H1 (cell line): Measurements from ENCODE around the gene ZNF761. TPM values are rescaled to one million over a fixed set of nuclear protein-coding genes. Genes with fewer than 3 reads are reported as not detected.

Source experiments
- CTCF ChIA-PET: fragments of 300-600 bp; sonication (Branson Sonifier 250); formaldehyde crosslinking; loops from one replicate; lab custom pipeline; 2021; ENCODE audit not compliant: partially characterized antibody; lab: Charles Lee
- POLR2A ChIA-PET: fragments of 300-600 bp; sonication (Branson Sonifier 250); formaldehyde crosslinking; loops from one replicate; lab custom pipeline; 2021; ENCODE audit warnings: inconsistent platforms; ENCODE audit not compliant: partially characterized antibody; lab: Charles Lee
- DNase-seq, 2 experiments: peaks; one replicate each; pipeline versions ENCODE4 v3.0.0 to v3.0.0-alpha.2; 2010 to 2022; ENCODE audit warnings: low spot score in 2 of 2, low read depth in 1 of 2, mixed read lengths in 1 of 2
- FAIRE-seq: peaks from 2 replicates; lab custom pipeline; 2011; peaks lifted over from hg19 to GRCh38; lab: Jason Lieb, UNC
- H2AFZ ChIP-seq: 2 replicates; pipeline ENCODE4 v1.8.1; 2012; ENCODE audit warnings: low read length, inconsistent platforms
- H2AK5ac ChIP-seq: 2 replicates; pipeline ENCODE4 v1.6.1; 2013; ENCODE audit warnings: low read depth, low read length
- H2BK120ac ChIP-seq: replicated peaks from 2 replicates; pipeline ENCODE3; 2013; ENCODE audit warnings: low read depth, low read length, inconsistent platforms
- H2BK12ac ChIP-seq: 2 replicates; pipeline ENCODE4 v1.6.1; 2013; ENCODE audit warnings: low read depth, low read length
- H2BK15ac ChIP-seq: 2 replicates; pipeline ENCODE4 v1.6.1; 2013; ENCODE audit warnings: low read length
- H2BK20ac ChIP-seq: 2 replicates; pipeline ENCODE4 v1.6.1; 2013; ENCODE audit warnings: low read length
- H2BK5ac ChIP-seq: 2 replicates; pipeline ENCODE4 v1.6.1; 2013; ENCODE audit warnings: low read depth, low read length
- H3K14ac ChIP-seq: 2 replicates; pipeline ENCODE4 v1.6.1; 2013; ENCODE audit warnings: inconsistent platforms; ENCODE audit not compliant: insufficient read length
- H3K18ac ChIP-seq: 2 replicates; pipeline ENCODE4 v1.6.1; 2013; ENCODE audit warnings: low read length; ENCODE audit errors: extremely low read depth
- H3K23ac ChIP-seq: 2 replicates; pipeline ENCODE4 v1.6.1; 2013; ENCODE audit warnings: inconsistent platforms; ENCODE audit not compliant: insufficient read length
- H3K23me2 ChIP-seq: 2 replicates; pipeline ENCODE4 v1.6.1; 2013; ENCODE audit warnings: low read depth, low read length
- H3K27ac ChIP-seq: 2 replicates; pipeline ENCODE4 v1.6.1; 2011; ENCODE audit warnings: low read depth, low read length, inconsistent platforms
- H3K27me3 ChIP-seq, 4 experiments: replicated peaks in 1 of 4; 1 replicate in 1 of 4; 2 replicates in 3 of 4; pipeline versions ENCODE4 v1.6.1 to v1.8.1; 2011 to 2013; ENCODE audit warnings: low read length in 3 of 4, mild to moderate bottlenecking in 3 of 4, inconsistent platforms in 2 of 4, mixed read lengths in 2 of 4, moderate library complexity in 1 of 4; ENCODE audit not compliant: control insufficient read depth in 3 of 4, insufficient read depth in 3 of 4; ENCODE audit errors: extremely low read depth in 1 of 4
- H3K36me3 ChIP-seq, 4 experiments: 2 replicates each; pipeline versions ENCODE4 v1.6.1 to v1.8.1; 2011 to 2013; ENCODE audit warnings: mild to moderate bottlenecking in 4 of 4, low read length in 3 of 4, moderate library complexity in 2 of 4, control low read depth in 1 of 4, inconsistent platforms in 1 of 4; ENCODE audit not compliant: insufficient read depth in 4 of 4, control insufficient read depth in 2 of 4
- H3K4ac ChIP-seq: replicated peaks from 2 replicates; pipeline ENCODE3; 2013; ENCODE audit warnings: low read length, low read depth, mixed read lengths, inconsistent platforms; ENCODE audit not compliant: insufficient read length
- H3K4me1 ChIP-seq, 4 experiments: replicated peaks in 1 of 4; 1 replicate in 1 of 4; 2 replicates in 3 of 4; pipeline versions ENCODE4 v1.6.1 to v1.8.1; 2011 to 2013; ENCODE audit warnings: low read length in 3 of 4, inconsistent platforms in 2 of 4, mixed read lengths in 1 of 4; ENCODE audit not compliant: insufficient read depth in 4 of 4, control insufficient read depth in 3 of 4
- H3K4me2 ChIP-seq, 2 experiments: 2 replicates each; pipeline versions ENCODE4 v1.6.1 to v1.8.1; 2011 to 2013; ENCODE audit warnings: low read depth in 2 of 2, low read length in 2 of 2, control low read depth in 1 of 2, inconsistent platforms in 1 of 2, mild to moderate bottlenecking in 1 of 2; ENCODE audit not compliant: insufficient read depth in 1 of 2
- H3K4me3 ChIP-seq, 4 experiments: fragments of 200-600, 300-600 bp in 1 of 4; sonication (generic), shearing (Covaris generic), sonication (Bioruptor Twin) in 1 of 4; 2 replicates each; pipeline versions ENCODE4 v1.5.1 to v1.8.1; 2011 to 2016; ENCODE audit warnings: low read length in 4 of 4, low read depth in 3 of 4, control low read depth in 2 of 4, inconsistent platforms in 2 of 4, mild to moderate bottlenecking in 2 of 4, mixed read lengths in 1 of 4, moderate library complexity in 1 of 4; ENCODE audit not compliant: insufficient read depth in 2 of 4; ENCODE audit errors: extremely low read depth in 1 of 4
- H3K56ac ChIP-seq: replicated peaks from 2 replicates; pipeline ENCODE3; 2013; ENCODE audit warnings: low read depth, mild to moderate bottlenecking, mixed read lengths, low read length, inconsistent platforms; ENCODE audit not compliant: insufficient read length
- H3K79me1 ChIP-seq: 2 replicates; pipeline ENCODE4 v1.6.1; 2013; ENCODE audit warnings: low read depth, low read length, control low read depth
- H3K79me2 ChIP-seq, 2 experiments: 2 replicates each; pipeline versions ENCODE4 v1.6.1 to v1.8.1; 2012 to 2013; ENCODE audit warnings: low read length in 2 of 2, mild to moderate bottlenecking in 2 of 2, inconsistent platforms in 1 of 2; ENCODE audit not compliant: insufficient read depth in 2 of 2, control insufficient read depth in 1 of 2
- H3K9ac ChIP-seq, 4 experiments: replicated peaks in 1 of 4; 1 replicate in 1 of 4; 2 replicates in 3 of 4; pipeline versions ENCODE4 v1.6.1 to v1.8.1; 2011 to 2013; ENCODE audit warnings: low read depth in 3 of 4, low read length in 3 of 4, control low read depth in 2 of 4, mild to moderate bottlenecking in 2 of 4, moderate library complexity in 2 of 4, inconsistent platforms in 1 of 4; ENCODE audit errors: extremely low read depth in 1 of 4
- H3K9me3 ChIP-seq, 2 experiments: 2 replicates each; pipeline versions ENCODE4 v1.6.1 to v1.8.1; 2012 to 2013; ENCODE audit warnings: mild to moderate bottlenecking in 2 of 2, moderate library complexity in 2 of 2, control low read depth in 1 of 2, inconsistent platforms in 1 of 2, low read depth in 1 of 2, low read length in 1 of 2, mixed read lengths in 1 of 2; ENCODE audit not compliant: insufficient read depth in 2 of 2
- H4K20me1 ChIP-seq, 2 experiments: replicated peaks in 1 of 2; 2 replicates each; pipeline versions ENCODE3 to v1.8.1; 2011 to 2013; ENCODE audit warnings: inconsistent platforms in 2 of 2, low read length in 2 of 2, mild to moderate bottlenecking in 1 of 2; ENCODE audit not compliant: insufficient read depth in 2 of 2, control insufficient read depth in 1 of 2
- H4K5ac ChIP-seq: 2 replicates; pipeline ENCODE4 v1.6.1; 2013; ENCODE audit warnings: low read length, low read depth, mixed read lengths, inconsistent platforms; ENCODE audit not compliant: insufficient read length
- H4K8ac ChIP-seq: 2 replicates; pipeline ENCODE4 v1.8.0; 2013; ENCODE audit warnings: mild to moderate bottlenecking, moderate library complexity, low read length, inconsistent platforms; ENCODE audit not compliant: insufficient read depth; ENCODE audit errors: extremely low read depth
- H4K91ac ChIP-seq: replicated peaks from 2 replicates; pipeline ENCODE3; 2013; ENCODE audit warnings: low read length, mixed read lengths, inconsistent platforms; ENCODE audit not compliant: insufficient read length
- CTCF ChIP-seq, 3 experiments: IDR thresholded peaks; 1 replicate in 2 of 3; 2 replicates in 1 of 3; pipeline versions ENCODE4 v1.5.1 to v1.6.1; 2011; ENCODE audit warnings: low read length in 3 of 3, mild to moderate bottlenecking in 3 of 3, inconsistent platforms in 2 of 3, low read depth in 1 of 3, moderate library complexity in 1 of 3; ENCODE audit not compliant: insufficient read depth in 1 of 3; ENCODE audit errors: control extremely low read depth in 1 of 3
- HDAC2 ChIP-seq, 2 experiments: fragments of 300-600 bp in 1 of 2; sonication (generic) in 1 of 2; IDR thresholded peaks; 2 replicates each; pipeline ENCODE4 v1.6.1; 2011 to 2012; ENCODE audit warnings: low read depth in 2 of 2, low read length in 2 of 2, mild to moderate bottlenecking in 2 of 2, moderate library complexity in 2 of 2, borderline replicate concordance in 1 of 2, inconsistent platforms in 1 of 2
- RAD21 ChIP-seq, 2 experiments: IDR thresholded peaks in 1 of 2; conservative IDR thresholded peaks in 1 of 2; 2 replicates each; pipeline ENCODE4 v1.6.1; 2011; ENCODE audit warnings: low read depth in 2 of 2, low read length in 2 of 2, improper control_type of control experiment in 1 of 2, inconsistent platforms in 1 of 2, mild to moderate bottlenecking in 1 of 2, moderate library complexity in 1 of 2
- SIN3A ChIP-seq, 2 experiments: IDR thresholded peaks in 1 of 2; conservative IDR thresholded peaks in 1 of 2; 2 replicates each; pipeline ENCODE4 v1.6.1; 2011 to 2012; ENCODE audit warnings: low read length in 2 of 2, improper control_type of control experiment in 1 of 2, low read depth in 1 of 2, mild to moderate bottlenecking in 1 of 2
- WGBS, 2 experiments: shearing (Covaris generic) in 1 of 2; methylation state at CpG; one replicate each; pipeline versions ENCODE4 v1.1.6 to v1.1.7; 2013 to 2015; ENCODE audit warnings: low lambda C conversion rate in 2 of 2, mixed read lengths in 2 of 2, inconsistent platforms in 1 of 2, low coverage in 1 of 2, missing lambda C conversion rate in 1 of 2; ENCODE audit not compliant: insufficient replicate concordance in 2 of 2, insufficient coverage in 1 of 2, insufficient read length in 1 of 2; ENCODE audit errors: extremely low coverage in 1 of 2, missing lambda C conversion rate in 1 of 2; 5-methylcytosine and 5-hydroxymethylcytosine counted together
- polyA plus RNA-seq, 7 experiments: library from polyadenylated mRNA; depleted of rRNA in 3 of 7; stranded (reverse) in 5 of 7; unstranded in 2 of 7; fragments of >200 nt in 5 of 7; fragments of 200-250 nt in 2 of 7; gene quantifications; 1 replicate in 5 of 7; 2 replicates in 1 of 7; 4 replicates in 1 of 7; pipeline versions ENCODE4 v1.2.1 to v1.2.3, GENCODE V29; 2011 to 2013; ENCODE audit warnings: missing spikeins in 2 of 7, mixed read lengths in 2 of 7
- total RNA-seq: library from RNA; stranded (reverse); fragmentation: NEBNext Ultra II Directional; extraction: Animal tissue kit (Norgen Biotek cat#: 25700); gene quantifications from 2 replicates; pipeline ENCODE4 v1.2.1, GENCODE V29; 2021

ZNF761 gene
- total and polyA plus RNA-seq, 2 of the 8 experiments (the other 6 are each of a cell fraction or from before 2014, with no cell fraction given), result 11.1 to 25.1 TPM

DNA sequence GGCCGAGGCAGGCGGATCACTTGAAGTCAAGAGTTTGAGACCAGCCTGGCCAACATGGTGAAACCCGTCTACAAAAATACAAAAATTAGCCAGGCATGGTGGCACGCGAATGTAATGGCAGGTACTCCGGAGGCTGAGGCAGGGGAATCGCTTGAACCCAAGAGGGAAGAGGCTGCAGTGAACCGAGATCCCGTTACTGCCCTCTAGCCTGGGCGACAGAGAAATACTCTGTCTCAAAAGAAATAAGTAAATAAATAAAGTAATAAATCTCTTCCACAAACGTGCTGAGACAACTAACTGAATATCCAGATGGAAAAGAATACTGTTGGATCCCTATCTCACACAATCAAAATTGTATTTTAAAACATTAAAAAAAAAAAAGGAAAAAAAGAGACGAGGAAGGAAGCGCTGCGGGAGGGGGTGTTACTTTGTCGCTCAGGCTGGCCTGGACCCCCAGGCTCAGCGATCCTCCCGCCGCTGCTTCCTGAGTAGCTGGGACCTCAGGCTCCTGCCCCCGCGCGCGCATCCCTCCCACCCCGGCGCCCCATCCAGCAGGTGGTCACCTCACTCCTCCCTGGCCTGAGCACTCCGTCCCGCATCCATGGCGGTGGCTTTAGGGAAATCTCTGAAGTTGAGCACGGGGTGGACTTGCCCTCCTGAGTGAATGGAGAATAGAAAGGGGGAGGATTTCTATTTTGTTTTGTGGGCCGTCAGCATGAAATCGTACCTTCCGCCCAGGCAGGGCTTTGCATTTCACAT lies 35.1 kb downstream of the ZNF761 start:
- H2BK5ac ChIP-seq, result peak overlapping the region; percentile 32; the same call in 1 of the 2 replicates
- no peak overlapping the region for H3K4ac ChIP-seq
- no peak overlapping the region for H3K56ac ChIP-seq
- no peaks in the 10 kb centered on the region for H3K9me3 ChIP-seq
- POLR2A ChIA-PET, result no interaction called here
- H2AK5ac ChIP-seq, result no peak overlapping the region
- TF ChIP-seq SIN3A (conservative IDR thresholded peaks at IDR 0.05 in 1 of 2, IDR thresholded peaks at IDR 0.05 in 1 of 2; ENCODE audit: low read depth in 1 of 2, low read length in 2 of 2), result no peak
- TF ChIP-seq CTCF (IDR thresholded peaks at IDR 0.05; ENCODE audit: control extremely low read depth in 1 of 3, insufficient read depth in 1 of 3, low read depth in 1 of 3, low read length in 3 of 3), result peak in 2 of 3 experiments; percentile 19 to 21; a peak in 3 of 4 replicates
- peak in 1 of 2 experiments; percentile 22; a peak in 3 of 4 replicates for TF ChIP-seq RAD21 (IDR thresholded peaks at IDR 0.05 in 1 of 2, conservative IDR thresholded peaks at IDR 0.05 in 1 of 2; ENCODE audit: low read depth in 2 of 2, low read length in 2 of 2)
- 0 out of 4 replicates have a peak, but pooled peaks of 1 of the 2 experiments have one; percentile 10 for TF ChIP-seq HDAC2 (IDR thresholded peaks at IDR 0.05; ENCODE audit: borderline replicate concordance in 1 of 2, low read depth in 2 of 2, low read length in 2 of 2)
- H3K18ac ChIP-seq, result no peak overlapping the region
- 12% methylated on average over 22 of the region's 31 CpGs; no CpG with 5 or more reads in 1 of the 2 experiments for WGBS, 2 experiments
- H3K23me2 ChIP-seq, result peaks cover 5% of the 10 kb centered on the region
- H2AFZ ChIP-seq, result no peak overlapping the region
- CTCF ChIA-PET, result interaction anchor here (1.4 kb wide), 1 partner anchor 326 kb away, joined by 3 read pairs; no protein-coding TSS in a partner anchor
- H3K4me3 ChIP-seq, result peak overlapping the region; percentile 68 to 99 (median 92)
- DNase-seq (no peak), FAIRE-seq (no peak)
- H2BK120ac ChIP-seq, result no peak overlapping the region
- no peak overlapping the region for H2BK20ac ChIP-seq
- no peak overlapping the region for H4K5ac ChIP-seq
- H3K79me2 ChIP-seq, result peaks cover 0 to 11% of the 10 kb centered on the region in 2 experiments; a peak in 2 of 4 replicates
- peaks cover 0 to 2% of the 10 kb centered on the region in 2 experiments for H4K20me1 ChIP-seq
- H3K79me1 ChIP-seq, result no peaks in the 10 kb centered on the region
- H2BK12ac ChIP-seq, result no peak overlapping the region
- H3K36me3 ChIP-seq, result no peaks in the 10 kb centered on the region
- no peaks in the 10 kb centered on the region; a peak in 1 of 7 replicates for H3K27me3 ChIP-seq
- H4K91ac ChIP-seq, result no peak overlapping the region
- no peak overlapping the region for H3K9ac ChIP-seq
- peaks cover 3 to 13% (median 5%) of the 10 kb centered on the region in 4 experiments; a peak in 5 of 7 replicates for H3K4me1 ChIP-seq
- H3K27ac ChIP-seq, result no peak overlapping the region
- H4K8ac ChIP-seq, result no peak overlapping the region
- H3K23ac ChIP-seq, result no peak overlapping the region
- peak overlapping the region; percentile 76 to 83 for H3K4me2 ChIP-seq
- no peak overlapping the region for H2BK15ac ChIP-seq
- no peak overlapping the region for H3K14ac ChIP-seq
